Measurements from ENCODE around the gene ITGA11. TPM values are rescaled to one million over a fixed set of nuclear protein-coding genes. Genes with fewer than 3 reads are reported as not detected.

The ITGA11 gene
- polyA plus RNA-seq, 1 of the 3 experiments (the other 2 are of a cell fraction) = 0.49 TPM

DNA sequence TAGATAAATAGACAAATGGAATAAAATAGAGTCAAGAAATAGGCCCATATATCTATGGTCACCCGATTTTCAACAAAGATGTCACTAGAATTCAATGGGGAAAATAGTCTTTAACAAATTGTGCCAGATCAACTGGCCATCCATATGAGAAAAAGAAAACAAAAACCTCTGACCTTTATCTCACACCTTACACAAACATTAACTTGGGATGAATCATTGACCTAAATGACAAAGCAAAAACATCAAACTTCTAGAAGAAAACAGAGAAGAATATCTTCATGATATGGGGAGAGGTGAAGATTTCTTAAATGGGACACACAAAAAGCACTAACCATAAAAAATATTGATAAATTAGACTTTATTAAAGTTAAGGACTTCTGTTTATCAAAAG is 31.9 kb downstream of the ITGA11 start:
- H3K4me3 ChIP-seq (ENCODE audit: low read depth in 2 of 2, low read length in 1 of 2) = no peak overlapping the region
- 0 out of 2 replicates have a peak, but pooled peaks cover 3% of the 10 kb centered on the region for H3K9me2 ChIP-seq
- TF ChIP-seq, protein P1, sequence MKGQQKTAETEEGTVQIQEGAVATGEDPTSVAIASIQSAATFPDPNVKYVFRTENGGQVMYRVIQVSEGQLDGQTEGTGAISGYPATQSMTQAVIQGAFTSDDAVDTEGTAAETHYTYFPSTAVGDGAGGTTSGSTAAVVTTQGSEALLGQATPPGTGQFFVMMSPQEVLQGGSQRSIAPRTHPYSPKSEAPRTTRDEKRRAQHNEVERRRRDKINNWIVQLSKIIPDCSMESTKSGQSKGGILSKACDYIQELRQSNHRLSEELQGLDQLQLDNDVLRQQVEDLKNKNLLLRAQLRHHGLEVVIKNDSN (IDR thresholded peaks at IDR 0.05; ENCODE audit: borderline replicate concordance, low read depth) = no peak
- TF ChIP-seq FOXM1 (IDR thresholded peaks at IDR 0.05; ENCODE audit: low read depth) (no peak), FOXJ3 (CRISPR knock-in tag; IDR thresholded peaks at IDR 0.05) (no peak), TCF12 (IDR thresholded peaks at IDR 0.05) (no peak), JUND (IDR thresholded peaks at IDR 0.05) (no peak), ELF1 (IDR thresholded peaks at IDR 0.05) (no peak), GATA2 (CRISPR knock-in tag; IDR thresholded peaks at IDR 0.05) (no peak), RFX5 (IDR thresholded peaks at IDR 0.05; ENCODE audit: low read length) (no peak), RCOR1 (IDR thresholded peaks at IDR 0.05; ENCODE audit: low read length) (no peak), GABPA (IDR thresholded peaks at IDR 0.05; ENCODE audit: low read depth) (no peak), EZH2phosphoT487 (IDR thresholded peaks at IDR 0.05; ENCODE audit: borderline replicate concordance, low read depth) (no peak), YY1 (IDR thresholded peaks at IDR 0.05; ENCODE audit: low read depth) (no peak)
- TF ChIP-seq, protein P2, sequence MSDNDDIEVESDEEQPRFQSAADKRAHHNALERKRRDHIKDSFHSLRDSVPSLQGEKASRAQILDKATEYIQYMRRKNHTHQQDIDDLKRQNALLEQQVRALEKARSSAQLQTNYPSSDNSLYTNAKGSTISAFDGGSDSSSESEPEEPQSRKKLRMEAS (IDR thresholded peaks at IDR 0.05; ENCODE audit: low read depth) = no peak
- TF ChIP-seq, protein P3, sequence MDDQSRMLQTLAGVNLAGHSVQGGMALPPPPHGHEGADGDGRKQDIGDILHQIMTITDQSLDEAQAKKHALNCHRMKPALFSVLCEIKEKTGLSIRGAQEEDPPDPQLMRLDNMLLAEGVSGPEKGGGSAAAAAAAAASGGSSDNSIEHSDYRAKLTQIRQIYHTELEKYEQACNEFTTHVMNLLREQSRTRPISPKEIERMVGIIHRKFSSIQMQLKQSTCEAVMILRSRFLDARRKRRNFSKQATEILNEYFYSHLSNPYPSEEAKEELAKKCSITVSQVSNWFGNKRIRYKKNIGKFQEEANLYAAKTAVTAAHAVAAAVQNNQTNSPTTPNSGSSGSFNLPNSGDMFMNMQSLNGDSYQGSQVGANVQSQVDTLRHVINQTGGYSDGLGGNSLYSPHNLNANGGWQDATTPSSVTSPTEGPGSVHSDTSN (IDR thresholded peaks at IDR 0.05) = no peak
- TF ChIP-seq, protein P4, sequence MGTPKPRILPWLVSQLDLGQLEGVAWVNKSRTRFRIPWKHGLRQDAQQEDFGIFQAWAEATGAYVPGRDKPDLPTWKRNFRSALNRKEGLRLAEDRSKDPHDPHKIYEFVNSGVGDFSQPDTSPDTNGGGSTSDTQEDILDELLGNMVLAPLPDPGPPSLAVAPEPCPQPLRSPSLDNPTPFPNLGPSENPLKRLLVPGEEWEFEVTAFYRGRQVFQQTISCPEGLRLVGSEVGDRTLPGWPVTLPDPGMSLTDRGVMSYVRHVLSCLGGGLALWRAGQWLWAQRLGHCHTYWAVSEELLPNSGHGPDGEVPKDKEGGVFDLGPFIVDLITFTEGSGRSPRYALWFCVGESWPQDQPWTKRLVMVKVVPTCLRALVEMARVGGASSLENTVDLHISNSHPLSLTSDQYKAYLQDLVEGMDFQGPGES (IDR thresholded peaks at IDR 0.05; ENCODE audit: low read depth, low read length) = no peak
- TF ChIP-seq, protein P5, sequence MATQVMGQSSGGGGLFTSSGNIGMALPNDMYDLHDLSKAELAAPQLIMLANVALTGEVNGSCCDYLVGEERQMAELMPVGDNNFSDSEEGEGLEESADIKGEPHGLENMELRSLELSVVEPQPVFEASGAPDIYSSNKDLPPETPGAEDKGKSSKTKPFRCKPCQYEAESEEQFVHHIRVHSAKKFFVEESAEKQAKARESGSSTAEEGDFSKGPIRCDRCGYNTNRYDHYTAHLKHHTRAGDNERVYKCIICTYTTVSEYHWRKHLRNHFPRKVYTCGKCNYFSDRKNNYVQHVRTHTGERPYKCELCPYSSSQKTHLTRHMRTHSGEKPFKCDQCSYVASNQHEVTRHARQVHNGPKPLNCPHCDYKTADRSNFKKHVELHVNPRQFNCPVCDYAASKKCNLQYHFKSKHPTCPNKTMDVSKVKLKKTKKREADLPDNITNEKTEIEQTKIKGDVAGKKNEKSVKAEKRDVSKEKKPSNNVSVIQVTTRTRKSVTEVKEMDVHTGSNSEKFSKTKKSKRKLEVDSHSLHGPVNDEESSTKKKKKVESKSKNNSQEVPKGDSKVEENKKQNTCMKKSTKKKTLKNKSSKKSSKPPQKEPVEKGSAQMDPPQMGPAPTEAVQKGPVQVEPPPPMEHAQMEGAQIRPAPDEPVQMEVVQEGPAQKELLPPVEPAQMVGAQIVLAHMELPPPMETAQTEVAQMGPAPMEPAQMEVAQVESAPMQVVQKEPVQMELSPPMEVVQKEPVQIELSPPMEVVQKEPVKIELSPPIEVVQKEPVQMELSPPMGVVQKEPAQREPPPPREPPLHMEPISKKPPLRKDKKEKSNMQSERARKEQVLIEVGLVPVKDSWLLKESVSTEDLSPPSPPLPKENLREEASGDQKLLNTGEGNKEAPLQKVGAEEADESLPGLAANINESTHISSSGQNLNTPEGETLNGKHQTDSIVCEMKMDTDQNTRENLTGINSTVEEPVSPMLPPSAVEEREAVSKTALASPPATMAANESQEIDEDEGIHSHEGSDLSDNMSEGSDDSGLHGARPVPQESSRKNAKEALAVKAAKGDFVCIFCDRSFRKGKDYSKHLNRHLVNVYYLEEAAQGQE (IDR thresholded peaks at IDR 0.05; ENCODE audit: low read depth, low read length) = no peak
- WGBS (ENCODE audit: low lambda C conversion rate) = 39% methylated on average over 1 of the region's 1 CpG
- H3K27ac ChIP-seq (ENCODE audit: low read depth in 2 of 2, low read length in 1 of 2) = no peak overlapping the region
- ChIA-PET CTCF (no interaction called here), POLR2A (no interaction called here)
- H3K4me1 ChIP-seq (ENCODE audit: control insufficient read depth in 1 of 2, insufficient read depth in 2 of 2, low read depth in 1 of 2, low read length in 1 of 2) = no peaks in the 10 kb centered on the region
- no peaks in the 10 kb centered on the region for H4K20me1 ChIP-seq (ENCODE audit: insufficient read depth)
- DNase-seq = no peak
- no peak overlapping the region for H2AFZ ChIP-seq (ENCODE audit: low read depth)
- H3K9ac ChIP-seq = no peak overlapping the region
- H3K4me2 ChIP-seq = no peak overlapping the region
- H3K79me2 ChIP-seq (ENCODE audit: insufficient read depth) = no peaks in the 10 kb centered on the region
- H3K27me3 ChIP-seq (ENCODE audit: insufficient read depth) = no peaks in the 10 kb centered on the region
- H3K9me3 ChIP-seq = no peaks in the 10 kb centered on the region; the same call in 1 of the 2 replicates
- H3F3A ChIP-seq (replicated peaks; ENCODE audit: insufficient read depth) = no peaks in the 10 kb centered on the region
- H3K36me3 ChIP-seq (replicated peaks in 1 of 2; ENCODE audit: control insufficient read depth in 1 of 2, insufficient read depth in 2 of 2, low read length in 1 of 2) = no peaks in the 10 kb centered on the region

Measured in SK-N-SH (cell line).